PC-9 (cell line): Measurements from ENCODE around the gene STN1.

Experiments used
- CTCF ChIP-seq: fragments of 200-600 bp; sonication (generic); conservative IDR thresholded peaks from 2 replicates; pipeline ENCODE4 v1.6.1; 2017; ENCODE audit warnings: mixed run types, antibody characterized with exemption, mild to moderate bottlenecking, moderate library complexity
- EZH2 ChIP-seq: fragments of 200-600 bp; sonication (generic); IDR thresholded peaks from 2 replicates; pipeline ENCODE4 v1.8.0; 2017; ENCODE audit warnings: antibody characterized with exemption, low read depth

GRCh38 chr10:103918053-103918846 lies at the start of gene STN1:
- no peak for TF ChIP-seq CTCF
- TF ChIP-seq EZH2: no peak
